GM12878 (cell line): ENCODE data around the gene ITIH1. TPM values are rescaled to one million over a fixed set of nuclear protein-coding genes. Genes with fewer than 3 reads are reported as not detected.

Experiments used
- ATAC-seq: fragments of 200-7000 bp; cut with Tn5 transposase; 3 replicates; pipeline ENCODE4 v1.9.1; 2020; ENCODE audit warnings: mild to moderate bottlenecking, moderate library complexity
- BruUV-seq: library from RNA; stranded (reverse); fragments of 400-500 nt; replicated peaks from 2 replicates; lab custom pipeline; 2021; lab: Mats Ljungman, UMichigan
- CTCF ChIA-PET: fragments of 300-600 bp; sonication (Branson Sonifier 250); formaldehyde crosslinking; extraction: SDS; loops from one replicate; lab custom pipeline; 2021; ENCODE audit warnings: inconsistent platforms; lab: Yijun Ruan, JAX
- POLR2A ChIA-PET: fragments of 350-600 bp; formaldehyde crosslinking; extraction: SDS; loops from one replicate; lab custom pipeline; 2021; ENCODE audit warnings: inconsistent platforms; lab: Charles Lee
- RAD21 ChIA-PET: fragments of 300-600 bp; sonication (Branson Sonifier 250); formaldehyde crosslinking; loops from one replicate; lab custom pipeline; 2023; ENCODE audit warnings: antibody characterized with exemption; ENCODE audit not compliant: unreplicated experiment; lab: Charles Lee
- SMC1A ChIA-PET: fragments of 300-600 bp; sonication (Branson Sonifier 250); formaldehyde crosslinking; loops from one replicate; lab custom pipeline; 2023; ENCODE audit not compliant: unreplicated experiment, uncharacterized antibody; lab: Charles Lee
- DNase-seq: peaks from one replicate; pipeline ENCODE4 v3.0.0-alpha.2; 2011; ENCODE audit warnings: low read depth, low spot score
- FAIRE-seq: peaks from 3 replicates; lab custom pipeline; 2011; peaks lifted over from hg19 to GRCh38; lab: Jason Lieb, UNC
- H2AFZ ChIP-seq: 2 replicates; pipeline ENCODE4 v1.6.0; 2011; ENCODE audit warnings: low read depth, low read length, control low read depth; ENCODE audit not compliant: control insufficient read depth
- H3K27ac ChIP-seq: 2 replicates; pipeline ENCODE4 v1.5.1; 2011; ENCODE audit warnings: control low read depth; ENCODE audit not compliant: control insufficient read depth, insufficient read depth
- H3K27me3 ChIP-seq, 2 experiments: replicated peaks in 1 of 2; 2 replicates each; pipeline versions ENCODE4 v1.6.0 to v1.6.1; 2011; ENCODE audit warnings: low read length in 1 of 2; ENCODE audit not compliant: control insufficient read depth in 2 of 2, insufficient read depth in 2 of 2
- H3K36me3 ChIP-seq, 2 experiments: 2 replicates each; pipeline ENCODE4 v1.5.1; 2011; ENCODE audit warnings: low read length in 1 of 2; ENCODE audit not compliant: control insufficient read depth in 2 of 2, insufficient read depth in 2 of 2
- H3K4me1 ChIP-seq: 2 replicates; pipeline ENCODE4 v1.6.1; 2011; ENCODE audit warnings: mild to moderate bottlenecking, low read length, moderate library complexity, mixed read lengths; ENCODE audit not compliant: control insufficient read depth, insufficient read depth
- H3K4me2 ChIP-seq: 2 replicates; pipeline ENCODE4 v1.6.0; 2011; ENCODE audit warnings: control low read depth; ENCODE audit not compliant: control insufficient read depth, insufficient read depth
- H3K4me3 ChIP-seq: fragments of 200-600 bp; sonication (generic); 2 replicates; pipeline ENCODE4 v1.5.1; 2016
- H3K79me2 ChIP-seq: 2 replicates; pipeline ENCODE4 v1.6.0; 2011; ENCODE audit warnings: low read length; ENCODE audit not compliant: control insufficient read depth, insufficient read depth
- H3K9ac ChIP-seq: 2 replicates; pipeline ENCODE4 v1.8.0; 2011; ENCODE audit warnings: low read length, control low read depth, mixed read lengths; ENCODE audit not compliant: control insufficient read depth, insufficient read depth
- H3K9me3 ChIP-seq: replicated peaks from 3 replicates; pipeline ENCODE4 v1.5.1; 2011; ENCODE audit warnings: mild to moderate bottlenecking, low read length; ENCODE audit not compliant: control insufficient read depth, insufficient read depth
- H4K20me1 ChIP-seq: 2 replicates; pipeline ENCODE4 v1.6.0; 2011; ENCODE audit not compliant: control insufficient read depth, insufficient read depth
- TAF1 ChIP-seq: IDR thresholded peaks from 2 replicates; pipeline ENCODE4 v1.6.1; 2011; ENCODE audit warnings: mild to moderate bottlenecking, low read depth, low read length, borderline replicate concordance
- WGBS: methylation state at CpG from one replicate; pipeline ENCODE4 v1.1.6; 2016; ENCODE audit warnings: low lambda C conversion rate; ENCODE audit not compliant: insufficient replicate concordance, insufficient coverage; ENCODE audit errors: missing lambda C conversion rate; 5-methylcytosine and 5-hydroxymethylcytosine counted together
- in situ Hi-C: fragments of 300-500 bp; cut with MboI; formaldehyde crosslinking; loops from 9 replicates; pipeline ENCODE4 v1.14.3; 2018; ENCODE audit warnings: mixed read lengths
- intact Hi-C: fragments of 100-400 bp; cut with micrococcal nuclease; formaldehyde crosslinking; loops from one replicate; pipeline ENCODE4 v1.14.2; 2022; ENCODE audit not compliant: unreplicated experiment
- polyA plus RNA-seq, 11 experiments: library from polyadenylated mRNA; depleted of rRNA in 4 of 11; unstranded in 6 of 11; stranded (reverse) in 5 of 11; fragments of >200 nt; fragmentation: Nextera tagmentation in 4 of 11; fragmentation: Illumina TruSeq in 1 of 11; extraction: Ambion mirVana in 4 of 11; extraction: Trizol in 1 of 11; gene quantifications; 1 replicate in 1 of 11; 2 replicates in 10 of 11; pipeline versions ENCODE4 v1.2.1 to v1.2.3, GENCODE V29; 2011 to 2016; ENCODE audit warnings: inconsistent platforms in 2 of 11, missing spikeins in 2 of 11, low read depth in 1 of 11
- total RNA-seq, 4 experiments: library from RNA; depleted of rRNA in 3 of 4; stranded (reverse); fragments of >200 nt in 3 of 4; fragmentation: Illumina TruSeq in 1 of 4; extraction: Trizol in 1 of 4; gene quantifications; 2 replicates each; pipeline versions ENCODE4 v1.2.1 to v1.2.3, GENCODE V29; 2013 to 2021
- TF ChIP-seq, protein P1 (sequence below): IDR thresholded peaks from 2 replicates; pipeline ENCODE4 v1.6.1; 2012; ENCODE audit warnings: mild to moderate bottlenecking, low read depth, low read length

Gene ITIH1
- total and polyA plus RNA-seq, 10 of the 15 experiments (the other 5 are each of a cell fraction or from before 2014, with no cell fraction given), result 0.33 to 0.64 (median 0.44) TPM; not detected in 7

DNA sequence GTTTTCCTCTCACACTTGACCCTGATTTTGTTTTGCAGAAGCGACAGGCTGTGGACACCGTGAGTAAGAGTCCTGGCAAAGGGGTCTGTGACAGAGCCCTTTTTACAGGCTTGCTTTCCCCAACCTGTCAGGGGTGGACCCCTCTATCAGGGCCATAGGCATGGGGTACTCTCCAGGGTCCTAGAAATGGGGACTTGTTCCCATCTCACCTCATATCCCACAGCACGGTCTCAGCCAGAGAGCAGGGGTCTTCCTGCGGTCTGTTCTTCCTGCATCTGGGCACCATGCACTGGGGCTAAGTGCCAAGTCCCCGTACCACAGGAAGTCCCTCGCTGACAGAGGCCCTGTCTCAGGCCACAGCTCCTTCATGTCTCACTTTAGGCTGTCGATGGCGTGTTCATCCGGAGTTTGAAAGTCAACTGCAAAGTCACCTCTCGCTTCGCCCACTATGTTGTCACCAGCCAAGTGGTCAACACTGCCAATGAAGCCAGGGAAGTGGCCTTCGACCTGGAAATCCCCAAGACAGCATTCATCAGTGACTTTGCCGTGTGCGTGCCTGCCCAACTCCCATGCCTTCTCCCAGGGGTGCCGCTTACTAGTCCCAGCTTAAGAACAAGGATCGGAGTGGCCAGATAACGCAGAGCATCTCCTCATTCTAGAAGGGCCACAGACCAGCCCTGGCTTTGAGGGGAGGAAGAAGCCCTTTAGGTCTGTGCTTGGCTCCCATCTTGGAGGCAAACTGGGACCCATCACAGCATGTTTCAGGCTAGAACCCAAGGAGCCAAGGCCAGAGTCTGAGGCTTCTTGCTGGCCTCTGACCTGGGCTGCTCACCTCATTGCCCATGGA, 783 bp downstream of the ITIH1 start:
- SMC1A ChIA-PET, result interaction anchor here (1.1 kb wide), 1 partner anchor 15 kb away, joined by 3 read pairs; no protein-coding TSS in a partner anchor
- 62% methylated on average over 17 of the region's 17 CpGs for WGBS
- RAD21 ChIA-PET, result interaction anchor here (1.5 kb wide), 1 partner anchor 43 kb away, joined by 5 read pairs; no protein-coding TSS in a partner anchor
- no peak for TF ChIP-seq TAF1
- TF ChIP-seq, protein P1, sequence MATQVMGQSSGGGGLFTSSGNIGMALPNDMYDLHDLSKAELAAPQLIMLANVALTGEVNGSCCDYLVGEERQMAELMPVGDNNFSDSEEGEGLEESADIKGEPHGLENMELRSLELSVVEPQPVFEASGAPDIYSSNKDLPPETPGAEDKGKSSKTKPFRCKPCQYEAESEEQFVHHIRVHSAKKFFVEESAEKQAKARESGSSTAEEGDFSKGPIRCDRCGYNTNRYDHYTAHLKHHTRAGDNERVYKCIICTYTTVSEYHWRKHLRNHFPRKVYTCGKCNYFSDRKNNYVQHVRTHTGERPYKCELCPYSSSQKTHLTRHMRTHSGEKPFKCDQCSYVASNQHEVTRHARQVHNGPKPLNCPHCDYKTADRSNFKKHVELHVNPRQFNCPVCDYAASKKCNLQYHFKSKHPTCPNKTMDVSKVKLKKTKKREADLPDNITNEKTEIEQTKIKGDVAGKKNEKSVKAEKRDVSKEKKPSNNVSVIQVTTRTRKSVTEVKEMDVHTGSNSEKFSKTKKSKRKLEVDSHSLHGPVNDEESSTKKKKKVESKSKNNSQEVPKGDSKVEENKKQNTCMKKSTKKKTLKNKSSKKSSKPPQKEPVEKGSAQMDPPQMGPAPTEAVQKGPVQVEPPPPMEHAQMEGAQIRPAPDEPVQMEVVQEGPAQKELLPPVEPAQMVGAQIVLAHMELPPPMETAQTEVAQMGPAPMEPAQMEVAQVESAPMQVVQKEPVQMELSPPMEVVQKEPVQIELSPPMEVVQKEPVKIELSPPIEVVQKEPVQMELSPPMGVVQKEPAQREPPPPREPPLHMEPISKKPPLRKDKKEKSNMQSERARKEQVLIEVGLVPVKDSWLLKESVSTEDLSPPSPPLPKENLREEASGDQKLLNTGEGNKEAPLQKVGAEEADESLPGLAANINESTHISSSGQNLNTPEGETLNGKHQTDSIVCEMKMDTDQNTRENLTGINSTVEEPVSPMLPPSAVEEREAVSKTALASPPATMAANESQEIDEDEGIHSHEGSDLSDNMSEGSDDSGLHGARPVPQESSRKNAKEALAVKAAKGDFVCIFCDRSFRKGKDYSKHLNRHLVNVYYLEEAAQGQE, result peak; percentile 40; the same call in 1 of the 2 replicates
- Histone ChIP-seq H3K36me3 (no peaks in the 10 kb centered on the region), H3K9ac (no peak overlapping the region), H3K4me2 (no peak overlapping the region), H3K4me3 (no peak overlapping the region), H4K20me1 (no peaks in the 10 kb centered on the region), H3K9me3 (no peaks in the 10 kb centered on the region), H2AFZ (no peak overlapping the region), H3K4me1 (peaks cover 11% of the 10 kb centered on the region), H3K27ac (no peak overlapping the region), H3K79me2 (no peaks in the 10 kb centered on the region), H3K27me3 (no peaks in the 10 kb centered on the region; a peak in 1 of 4 replicates)
- no peak for DNase-seq
- POLR2A ChIA-PET, result interaction anchor here (0.8 to 1.1 kb wide), 2 partner anchors 36 to 82 kb away, joined by 3 to 4 read pairs; no protein-coding TSS in a partner anchor
- no TSS peak for BruUV-seq
- FAIRE-seq, result no peak
- ATAC-seq, result no peak
- intact Hi-C loops, result no loop called here
- in situ Hi-C loops, result no loop called here
- CTCF ChIA-PET, result no interaction called here
